SK-N-SH (cell line): ENCODE data around the gene GBX2. TPM values are rescaled to one million over a fixed set of nuclear protein-coding genes. Genes with fewer than 3 reads are reported as not detected.

Experiments used
- CTCF ChIA-PET: fragments of 300-600, 350-600 bp; formaldehyde crosslinking; extraction: SDS; loops from one replicate; lab custom pipeline; 2021; lab: Yijun Ruan, JAX
- POLR2A ChIA-PET: fragments of 350-600 bp; sonication (Branson Sonifier 250); formaldehyde crosslinking; extraction: SDS; loops from one replicate; lab custom pipeline; 2020; ENCODE audit warnings: antibody characterized with exemption, inconsistent platforms; lab: Yijun Ruan, JAX
- DNase-seq: peaks from one replicate; pipeline ENCODE4 v3.0.0; 2012
- H2AFZ ChIP-seq: fragments of 200-600 bp; sonication (generic); 2 replicates; pipeline ENCODE4 v1.8.1; 2016; ENCODE audit warnings: antibody characterized with exemption, mild to moderate bottlenecking, low read depth
- H3F3A ChIP-seq: fragments of 200-600 bp; sonication (generic); replicated peaks from 2 replicates; pipeline ENCODE3; 2016; ENCODE audit warnings: antibody characterized with exemption, mild to moderate bottlenecking; ENCODE audit not compliant: insufficient read depth
- H3K27ac ChIP-seq, 2 experiments: fragments of 200-500 bp in 1 of 2; fragments of 200-600 bp in 1 of 2; sonication (Bioruptor generic) in 1 of 2; sonication (generic), shearing (Covaris generic) in 1 of 2; 2 replicates each; pipeline versions ENCODE4 v1.5.1 to v1.6.1; 2014 to 2016; ENCODE audit warnings: low read depth in 2 of 2, inconsistent platforms in 1 of 2, low read length in 1 of 2, mild to moderate bottlenecking in 1 of 2, mixed read lengths in 1 of 2
- H3K27me3 ChIP-seq: fragments of 200-600 bp; sonication (generic), shearing (Covaris generic); 2 replicates; pipeline ENCODE4 v1.6.1; 2016; ENCODE audit warnings: mixed run types; ENCODE audit not compliant: insufficient read depth
- H3K36me3 ChIP-seq, 2 experiments: fragments of 200-500 bp in 1 of 2; fragments of 200-600 bp in 1 of 2; sonication (Bioruptor generic) in 1 of 2; sonication (generic) in 1 of 2; replicated peaks in 1 of 2; 2 replicates each; pipeline versions ENCODE3 to v1.5.1; 2014 to 2016; ENCODE audit warnings: low read length in 1 of 2, mild to moderate bottlenecking in 1 of 2; ENCODE audit not compliant: insufficient read depth in 2 of 2, control insufficient read depth in 1 of 2
- H3K4me1 ChIP-seq, 2 experiments: fragments of 200-500 bp in 1 of 2; fragments of 200-600 bp in 1 of 2; sonication (Bioruptor generic) in 1 of 2; sonication (generic), shearing (Covaris generic) in 1 of 2; 2 replicates each; pipeline versions ENCODE4 v1.5.1 to v1.6.1; 2014 to 2016; ENCODE audit warnings: low read depth in 1 of 2, low read length in 1 of 2, mixed run types in 1 of 2; ENCODE audit not compliant: insufficient read depth in 2 of 2, control insufficient read depth in 1 of 2
- H3K4me2 ChIP-seq: fragments of 200-600 bp; sonication (generic), shearing (Covaris generic); 2 replicates; pipeline ENCODE4 v1.6.1; 2017; ENCODE audit warnings: mixed run types
- H3K4me3 ChIP-seq, 2 experiments: fragments of 200-500 bp in 1 of 2; fragments of 200-600 bp in 1 of 2; sonication (Bioruptor generic) in 1 of 2; sonication (generic), shearing (Covaris generic) in 1 of 2; 2 replicates each; pipeline versions ENCODE4 v1.5.1 to v1.8.1; 2014 to 2016; ENCODE audit warnings: low read depth in 2 of 2, inconsistent platforms in 1 of 2, low read length in 1 of 2, mild to moderate bottlenecking in 1 of 2, mixed read lengths in 1 of 2, moderate library complexity in 1 of 2
- H3K79me2 ChIP-seq: fragments of 200-600 bp; sonication (generic); 2 replicates; pipeline ENCODE4 v1.8.1; 2017; ENCODE audit warnings: mild to moderate bottlenecking; ENCODE audit not compliant: insufficient read depth
- H3K9ac ChIP-seq: fragments of 200-600 bp; sonication (generic); 2 replicates; pipeline ENCODE4 v1.6.1; 2017; ENCODE audit warnings: mixed run types
- H3K9me2 ChIP-seq: fragments of 200-600 bp; sonication (generic); 2 replicates; pipeline ENCODE4 v1.6.1; 2017; ENCODE audit warnings: mixed run types
- H3K9me3 ChIP-seq: fragments of 200-600 bp; sonication (generic); 2 replicates; pipeline ENCODE4 v1.6.1; 2017; ENCODE audit warnings: mixed run types, mild to moderate bottlenecking, moderate library complexity
- H4K20me1 ChIP-seq: fragments of 200-600 bp; sonication (generic); 2 replicates; pipeline ENCODE4 v1.6.1; 2017; ENCODE audit warnings: mild to moderate bottlenecking, mixed run types; ENCODE audit not compliant: insufficient read depth
- CHD2 ChIP-seq: fragments of 150-350 bp; IDR thresholded peaks from 2 replicates; pipeline ENCODE4 v1.6.1; 2018; ENCODE audit warnings: low read length; ENCODE audit not compliant: partially characterized antibody
- ELF1 ChIP-seq: IDR thresholded peaks from 2 replicates; pipeline ENCODE4 v1.4.0; 2012
- EP300 ChIP-seq, 2 experiments: IDR thresholded peaks; 2 replicates each; pipeline versions ENCODE4 v1.4.0 to v1.6.1; 2012; ENCODE audit warnings: borderline replicate concordance in 1 of 2, low read depth in 1 of 2, low read length in 1 of 2
- FOSL2 ChIP-seq: IDR thresholded peaks from 2 replicates; pipeline ENCODE4 v1.4.0; 2012; ENCODE audit warnings: low read depth, mild to moderate bottlenecking, moderate library complexity, borderline replicate concordance
- JUND ChIP-seq: IDR thresholded peaks from 2 replicates; pipeline ENCODE4 v1.4.0; 2012
- NFIC ChIP-seq: IDR thresholded peaks from 2 replicates; pipeline ENCODE4 v1.4.0; 2012; ENCODE audit warnings: borderline replicate concordance
- NRF1 ChIP-seq: IDR thresholded peaks from 2 replicates; pipeline ENCODE4 v1.6.1; 2012; ENCODE audit warnings: low read depth, mild to moderate bottlenecking, low read length
- RAD21 ChIP-seq: IDR thresholded peaks from 2 replicates; pipeline ENCODE4 v1.6.1; 2012; ENCODE audit warnings: mild to moderate bottlenecking, low read length
- RCOR1 ChIP-seq: fragments of 150-350 bp; IDR thresholded peaks from 2 replicates; pipeline ENCODE4 v1.6.1; 2017; ENCODE audit warnings: antibody characterized with exemption, low read length
- REST ChIP-seq: IDR thresholded peaks from 2 replicates; pipeline ENCODE4 v1.6.1; 2012; ENCODE audit warnings: mild to moderate bottlenecking, low read depth, low read length, moderate library complexity
- RFX5 ChIP-seq: IDR thresholded peaks from 2 replicates; pipeline ENCODE4 v1.6.1; 2012; ENCODE audit warnings: mild to moderate bottlenecking, improper control_type of control experiment, low read length
- TEAD4 ChIP-seq: IDR thresholded peaks from 2 replicates; pipeline ENCODE4 v1.4.0; 2012; ENCODE audit warnings: mild to moderate bottlenecking, borderline replicate concordance; ENCODE audit not compliant: insufficient read depth
- USF2 ChIP-seq: fragments of 150-350 bp; IDR thresholded peaks from 2 replicates; pipeline ENCODE4 v1.6.1; 2017; ENCODE audit warnings: antibody characterized with exemption, low read length, low read depth, borderline replicate concordance
- WGBS: methylation state at CpG from one replicate; pipeline ENCODE4 v1.1.6; 2017; ENCODE audit warnings: low lambda C conversion rate; 5-methylcytosine and 5-hydroxymethylcytosine counted together
- polyA plus RNA-seq, 3 experiments: library from polyadenylated mRNA; depleted of rRNA; stranded (reverse); fragments of >200 nt; gene quantifications; 2 replicates each; pipeline ENCODE4 v1.2.3, GENCODE V29; 2012
- TF ChIP-seq, protein P1 (sequence below): IDR thresholded peaks from 2 replicates; pipeline ENCODE4 v1.4.0; 2012; ENCODE audit warnings: low read depth
- TF ChIP-seq, protein P2 (sequence below): IDR thresholded peaks from 2 replicates; pipeline ENCODE4; 2012
- TF ChIP-seq, protein P3 (sequence below): fragments of 150-350 bp; IDR thresholded peaks from 2 replicates; pipeline ENCODE4 v1.6.1; 2016; ENCODE audit warnings: mild to moderate bottlenecking, low read depth, low read length

GBX2 gene
- polyA plus RNA-seq, 1 of the 3 experiments (the other 2 are of a cell fraction), result 0.16 TPM

- CTCF ChIA-PET, result interaction anchor here (3.7 kb wide), 1 partner anchor 16 kb away, joined by 28 read pairs; no protein-coding TSS in a partner anchor
- H4K20me1 ChIP-seq, result no peaks in the 10 kb centered on the region
- H3K9me2 ChIP-seq, result no peaks in the 10 kb centered on the region
- DNase-seq, result no peak
- H3K4me1 ChIP-seq, result peaks cover 0 to 9% of the 10 kb centered on the region in 2 experiments; a peak in 1 of 4 replicates
- TF ChIP-seq REST, result no peak
- TF ChIP-seq TEAD4, result no peak
- no peak for TF ChIP-seq CHD2
- no peak for TF ChIP-seq EP300 (IDR thresholded peaks at IDR 0.05; ENCODE audit: borderline replicate concordance in 1 of 2, low read depth in 1 of 2, low read length in 1 of 2)
- TF ChIP-seq NFIC, result no peak
- TF ChIP-seq, protein P1, sequence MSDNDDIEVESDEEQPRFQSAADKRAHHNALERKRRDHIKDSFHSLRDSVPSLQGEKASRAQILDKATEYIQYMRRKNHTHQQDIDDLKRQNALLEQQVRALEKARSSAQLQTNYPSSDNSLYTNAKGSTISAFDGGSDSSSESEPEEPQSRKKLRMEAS, result no peak
- TF ChIP-seq ELF1, result no peak
- TF ChIP-seq JUND, result no peak
- TF ChIP-seq NRF1, result no peak
- no peak for TF ChIP-seq RAD21
- TF ChIP-seq, protein P2, sequence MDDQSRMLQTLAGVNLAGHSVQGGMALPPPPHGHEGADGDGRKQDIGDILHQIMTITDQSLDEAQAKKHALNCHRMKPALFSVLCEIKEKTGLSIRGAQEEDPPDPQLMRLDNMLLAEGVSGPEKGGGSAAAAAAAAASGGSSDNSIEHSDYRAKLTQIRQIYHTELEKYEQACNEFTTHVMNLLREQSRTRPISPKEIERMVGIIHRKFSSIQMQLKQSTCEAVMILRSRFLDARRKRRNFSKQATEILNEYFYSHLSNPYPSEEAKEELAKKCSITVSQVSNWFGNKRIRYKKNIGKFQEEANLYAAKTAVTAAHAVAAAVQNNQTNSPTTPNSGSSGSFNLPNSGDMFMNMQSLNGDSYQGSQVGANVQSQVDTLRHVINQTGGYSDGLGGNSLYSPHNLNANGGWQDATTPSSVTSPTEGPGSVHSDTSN, result no peak
- TF ChIP-seq RCOR1, result no peak
- TF ChIP-seq RFX5, result no peak
- TF ChIP-seq, protein P3, sequence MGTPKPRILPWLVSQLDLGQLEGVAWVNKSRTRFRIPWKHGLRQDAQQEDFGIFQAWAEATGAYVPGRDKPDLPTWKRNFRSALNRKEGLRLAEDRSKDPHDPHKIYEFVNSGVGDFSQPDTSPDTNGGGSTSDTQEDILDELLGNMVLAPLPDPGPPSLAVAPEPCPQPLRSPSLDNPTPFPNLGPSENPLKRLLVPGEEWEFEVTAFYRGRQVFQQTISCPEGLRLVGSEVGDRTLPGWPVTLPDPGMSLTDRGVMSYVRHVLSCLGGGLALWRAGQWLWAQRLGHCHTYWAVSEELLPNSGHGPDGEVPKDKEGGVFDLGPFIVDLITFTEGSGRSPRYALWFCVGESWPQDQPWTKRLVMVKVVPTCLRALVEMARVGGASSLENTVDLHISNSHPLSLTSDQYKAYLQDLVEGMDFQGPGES, result no peak
- no peak for TF ChIP-seq USF2
- no peak for TF ChIP-seq FOSL2
- TF ChIP-seq, all 33 proteins: peak for 0
- WGBS, result 88% methylated on average over 9 of the region's 12 CpGs
- no peak overlapping the region for H3K4me2 ChIP-seq
- no peaks in the 10 kb centered on the region for H3K36me3 ChIP-seq
- no peaks in the 10 kb centered on the region for H3K79me2 ChIP-seq
- no peak overlapping the region for H3K4me3 ChIP-seq
- POLR2A ChIA-PET, result no interaction called here
- no peaks in the 10 kb centered on the region for H3K9me3 ChIP-seq
- H3K27ac ChIP-seq, result no peak overlapping the region
- peaks cover 24% of the 10 kb centered on the region for H3K27me3 ChIP-seq
- H2AFZ ChIP-seq, result no peak overlapping the region
- no peaks in the 10 kb centered on the region for H3F3A ChIP-seq
- H3K9ac ChIP-seq, result no peak overlapping the region
Observed at GRCh38 chr2:236161531-236161930, 6.7 kb downstream of the GBX2 start.
